ENCODE data around the gene SHROOM3. TPM values are rescaled to one million over a fixed set of nuclear protein-coding genes. Genes with fewer than 3 reads are reported as not detected.
A peak's percentile ranks its signal among the peaks of the same experiment; 100 is the strongest.

Gene SHROOM3
- total RNA-seq, 6 experiments from 2014 or later = 15.2 to 35.8 (median 29.9) TPM

DNA sequence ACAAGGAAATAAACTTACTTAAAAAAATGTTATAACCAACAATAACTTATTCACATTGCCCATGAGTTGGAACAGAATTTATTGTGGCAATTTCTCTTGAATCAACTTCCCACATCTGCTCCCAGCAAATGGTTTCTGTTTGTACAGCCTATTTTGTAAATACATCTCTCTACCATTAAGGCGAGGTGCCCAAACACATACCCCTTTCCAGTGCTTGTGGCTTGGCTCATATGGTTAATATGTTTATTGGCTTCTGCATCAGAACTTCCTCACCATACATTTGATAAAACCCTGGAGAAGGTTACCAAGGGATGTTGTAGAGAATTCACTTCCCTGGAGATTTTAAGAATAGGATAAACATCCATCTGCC lies 255.9 kb downstream of the SHROOM3 start:
- H3K27me3 ChIP-seq = no peaks in the 10 kb centered on the region
- WGBS (ENCODE audit: insufficient coverage, low coverage, low lambda C conversion rate, missing lambda C conversion rate) = 0% methylated on average over 1 of the region's 1 CpG
- DNase-seq (no peak), ATAC-seq (peak in 2 of 4 donors; percentile 2 to 4)
- H3K36me3 ChIP-seq = no peaks in the 10 kb centered on the region
- TF ChIP-seq CTCF (IDR thresholded peaks at IDR 0.05) (no peak), POLR2A (IDR thresholded peaks at IDR 0.05) (no peak)
- peaks cover 0 to 38% (median 7%) of the 10 kb centered on the region in 4 donors for H3K4me1 ChIP-seq
- H3K27ac ChIP-seq = peak overlapping the region; percentile 87 to 94 (median 91)
- H3K4me3 ChIP-seq = peak overlapping the region in 1 of 3 donors; percentile 14
- H3K9me3 ChIP-seq = no peaks in the 10 kb centered on the region
- intact Hi-C loops (cut with DNase I) = no loop called here

GRCh38 chr4:76691807-76692582 lies 257.0 kb downstream of the SHROOM3 start:
- H3K27me3 ChIP-seq = no peaks in the 10 kb centered on the region
- H3K36me3 ChIP-seq = no peaks in the 10 kb centered on the region
- intact Hi-C loops (cut with DNase I) = no loop called here
- DNase-seq (no peak), ATAC-seq (peak; percentile 50 to 71 (median 60))
- WGBS (ENCODE audit: insufficient coverage, low coverage, low lambda C conversion rate, missing lambda C conversion rate) = 22% methylated on average over 5 of the region's 5 CpGs
- peak overlapping the region; percentile 87 to 94 (median 91) for H3K27ac ChIP-seq
- H3K4me3 ChIP-seq = peak overlapping the region in 1 of 3 donors; percentile 2
- H3K4me1 ChIP-seq = peaks cover 0 to 38% (median 7%) of the 10 kb centered on the region in 4 donors
- H3K9me3 ChIP-seq = no peaks in the 10 kb centered on the region
- TF ChIP-seq POLR2A (IDR thresholded peaks at IDR 0.05) (no peak), CTCF (IDR thresholded peaks at IDR 0.05) (no peak)

- H3K27me3 ChIP-seq = no peaks in the 10 kb centered on the region
- DNase-seq (no peak), ATAC-seq (no peak)
- H3K9me3 ChIP-seq = no peaks in the 10 kb centered on the region
- H3K4me1 ChIP-seq = peaks cover 0 to 38% (median 7%) of the 10 kb centered on the region in 4 donors
- WGBS (ENCODE audit: insufficient coverage, low coverage, low lambda C conversion rate, missing lambda C conversion rate) = 59% methylated on average over 2 of the region's 2 CpGs
- TF ChIP-seq CTCF (IDR thresholded peaks at IDR 0.05) = no peak
- intact Hi-C loops (cut with DNase I) = no loop called here
- H3K4me3 ChIP-seq = no peak overlapping the region
- H3K27ac ChIP-seq = peak overlapping the region; percentile 37 to 94 (median 91)
- H3K36me3 ChIP-seq = no peaks in the 10 kb centered on the region
Measured at GRCh38 chr4:76692761-76693160, 257.7 kb downstream of the SHROOM3 start.

GRCh38 chr4:76694056-76694455 lies 259.0 kb downstream of the SHROOM3 start:
- H3K4me3 ChIP-seq = no peak overlapping the region
- intact Hi-C loops (cut with DNase I) = no loop called here
- no peak for ATAC-seq
- H3K27me3 ChIP-seq = no peaks in the 10 kb centered on the region
- H3K27ac ChIP-seq = peak overlapping the region; percentile 10 to 94 (median 91)
- DNase-seq = no peak
- H3K4me1 ChIP-seq = peaks cover 0 to 36% (median 7%) of the 10 kb centered on the region in 4 donors
- no peaks in the 10 kb centered on the region for H3K36me3 ChIP-seq
- TF ChIP-seq CTCF (IDR thresholded peaks at IDR 0.05) (no peak), POLR2A (IDR thresholded peaks at IDR 0.05) (no peak)
- 21% methylated on average over 1 of the region's 1 CpG for WGBS (ENCODE audit: insufficient coverage, low coverage, low lambda C conversion rate, missing lambda C conversion rate)
- no peaks in the 10 kb centered on the region for H3K9me3 ChIP-seq
